HepG2 (cell line): ENCODE data around the gene PSMA7. TPM values are rescaled to one million over a fixed set of nuclear protein-coding genes. Genes with fewer than 3 reads are reported as not detected.

Experiments
- AGO1 ChIP-seq: fragments of 200-400 bp; formaldehyde crosslinking; IDR thresholded peaks from 2 replicates; pipeline ENCODE4 v1.6.1; 2017; ENCODE audit warnings: mild to moderate bottlenecking, low read depth, low read length, moderate library complexity; ENCODE audit not compliant: poor library complexity, severe bottlenecking
- CHCHD3 ChIP-seq: sonication (generic); formaldehyde crosslinking; IDR thresholded peaks from 2 replicates; pipeline ENCODE4 v1.8.0; 2022; ENCODE audit warnings: mild to moderate bottlenecking, missing genetic modification reagents, moderate library complexity
- FOXO1 ChIP-seq: sonication (generic); formaldehyde crosslinking; IDR thresholded peaks from 2 replicates; pipeline ENCODE4 v1.4.0; 2020; ENCODE audit warnings: missing genetic modification reagents
- FOXP4 ChIP-seq: sonication (generic); formaldehyde crosslinking; IDR thresholded peaks from 2 replicates; pipeline ENCODE4 v1.4.0; 2020; ENCODE audit warnings: missing genetic modification reagents
- HOXA5 ChIP-seq: sonication (generic); formaldehyde crosslinking; IDR thresholded peaks from 2 replicates; pipeline ENCODE4 v1.4.0; 2020; ENCODE audit warnings: missing genetic modification reagents
- KDM2A ChIP-seq: sonication (generic); formaldehyde crosslinking; IDR thresholded peaks from 2 replicates; pipeline ENCODE4 v1.4.0; 2020; ENCODE audit warnings: low read depth, missing genetic modification reagents, borderline replicate concordance
- MAFF ChIP-seq: IDR thresholded peaks from 2 replicates; pipeline ENCODE4 v1.6.1; 2011; ENCODE audit warnings: low read depth, low read length, improper control_type of control experiment
- MED8 ChIP-seq: sonication (generic); formaldehyde crosslinking; IDR thresholded peaks from 2 replicates; pipeline ENCODE4 v1.8.1; 2023; ENCODE audit warnings: mild to moderate bottlenecking, missing genetic modification reagents; ENCODE audit not compliant: insufficient replicate concordance
- PREB ChIP-seq: sonication (generic); formaldehyde crosslinking; IDR thresholded peaks from 2 replicates; pipeline ENCODE4 v1.4.0; 2020; ENCODE audit warnings: missing genetic modification reagents
- STAG1 ChIP-seq: sonication (generic); formaldehyde crosslinking; IDR thresholded peaks from 2 replicates; pipeline ENCODE4 v1.4.0; 2020; ENCODE audit warnings: missing genetic modification reagents
- ZBTB34 ChIP-seq: sonication (generic); formaldehyde crosslinking; IDR thresholded peaks from 2 replicates; pipeline ENCODE4 v1.8.0; 2022; ENCODE audit warnings: mild to moderate bottlenecking, missing genetic modification reagents
- ZHX1 ChIP-seq: sonication (generic); formaldehyde crosslinking; IDR thresholded peaks from 2 replicates; pipeline ENCODE4 v1.8.1; 2022; ENCODE audit warnings: low read depth, mild to moderate bottlenecking, missing genetic modification reagents
- ZNF441 ChIP-seq: sonication (generic); formaldehyde crosslinking; IDR thresholded peaks from 2 replicates; pipeline ENCODE4 v1.7.0; 2021; ENCODE audit warnings: missing genetic modification reagents, borderline replicate concordance
- ZNF660 ChIP-seq: sonication (generic); formaldehyde crosslinking; IDR thresholded peaks from 2 replicates; pipeline ENCODE4 v1.5.1; 2020; ENCODE audit warnings: mild to moderate bottlenecking, low read depth, missing genetic modification reagents, borderline replicate concordance
- ZNF674 ChIP-seq: sonication (generic); formaldehyde crosslinking; IDR thresholded peaks from 2 replicates; pipeline ENCODE4 v1.5.0; 2020; ENCODE audit warnings: low read depth, mild to moderate bottlenecking, missing genetic modification reagents
- ZNF772 ChIP-seq: sonication (generic); formaldehyde crosslinking; IDR thresholded peaks from 2 replicates; pipeline ENCODE4 v1.5.0; 2020; ENCODE audit warnings: mild to moderate bottlenecking, missing genetic modification reagents
- polyA plus RNA-seq, 8 experiments: library from polyadenylated mRNA; depleted of rRNA in 3 of 8; stranded (reverse) in 7 of 8; unstranded in 1 of 8; fragments of >200 nt; fragmentation: Illumina TruSeq in 4 of 8; extraction: Trizol in 4 of 8; gene quantifications; 2 replicates each; pipeline versions ENCODE4 v1.2.1 to v1.2.3, GENCODE V29; 2011 to 2016; ENCODE audit warnings: low read depth in 4 of 8, missing spikeins in 1 of 8, mixed read lengths in 1 of 8; ENCODE audit not compliant: insufficient read depth in 1 of 8
- total RNA-seq, 5 experiments: library from RNA; depleted of rRNA; stranded (reverse); fragments of >200 nt; fragmentation: Illumina TruSeq; extraction: Trizol; gene quantifications; 2 replicates each; pipeline ENCODE4 v1.2.3, GENCODE V29; 2016; ENCODE audit warnings: low read depth in 1 of 5
- TF ChIP-seq, protein P1 (sequence below): IDR thresholded peaks from 2 replicates; pipeline ENCODE4 v1.6.1; 2016; ENCODE audit warnings: low read depth, borderline replicate concordance
- TF ChIP-seq, protein P2 (sequence below): sonication (generic); formaldehyde crosslinking; IDR thresholded peaks from 2 replicates; pipeline ENCODE4 v1.4.0; 2020; ENCODE audit warnings: missing genetic modification reagents

The PSMA7 gene
- total and polyA plus RNA-seq, 2 of the 13 experiments (the other 11 are each of a cell fraction or from before 2014, with no cell fraction given), result 531 to 631 TPM

DNA sequence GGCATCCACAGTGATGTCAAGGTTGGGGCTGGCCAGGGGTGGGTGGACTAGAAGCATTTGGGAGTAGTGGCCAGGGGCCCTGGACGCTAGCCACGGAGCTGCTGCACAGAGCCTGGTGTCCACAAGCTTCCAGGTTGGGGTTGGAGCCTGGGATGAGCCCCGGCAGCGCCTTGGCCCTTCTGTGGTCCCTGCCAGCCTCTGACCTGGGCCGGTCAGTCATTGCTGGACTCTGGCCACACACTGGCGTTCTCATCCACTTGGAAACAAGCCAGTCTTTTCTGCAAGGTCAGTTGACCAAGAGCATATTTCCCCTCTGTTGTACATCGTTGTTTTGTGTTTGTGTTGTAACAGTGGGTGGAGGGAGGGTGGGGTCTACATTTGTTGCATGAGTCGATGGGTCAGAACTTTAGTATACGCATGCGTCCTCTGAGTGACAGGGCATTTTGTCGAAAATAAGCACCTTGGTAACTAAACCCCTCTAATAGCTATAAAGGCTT, 8.4 kb downstream of the PSMA7 start (continued):
- TF ChIP-seq STAG1 (peak; percentile 46), FOXP4 (peak; percentile 86), FOXO1 (peak; percentile 59; the same call in 1 of the 2 replicates), MAFF (peak; percentile 63), ZNF772 (CRISPR knock-in tag) (0 out of 2 replicates have a peak, but pooled peaks have one; percentile 70), AGO1 (peak; percentile 85), ZHX1 (CRISPR knock-in tag) (0 out of 2 replicates have a peak, but pooled peaks have one; percentile 66), CHCHD3 (no peak), HOXA5 (CRISPR knock-in tag) (peak; percentile 67; the same call in 1 of the 2 replicates), ZNF660 (CRISPR knock-in tag) (no peak), KDM2A (peak; percentile 91), MED8 (CRISPR knock-in tag) (no peak), PREB (CRISPR knock-in tag) (no peak), ZNF674 (CRISPR knock-in tag) (no peak), ZBTB34 (CRISPR knock-in tag) (no peak), ZNF441 (CRISPR knock-in tag) (0 out of 2 replicates have a peak, but pooled peaks have one; percentile 34)
- TF ChIP-seq, protein P1, sequence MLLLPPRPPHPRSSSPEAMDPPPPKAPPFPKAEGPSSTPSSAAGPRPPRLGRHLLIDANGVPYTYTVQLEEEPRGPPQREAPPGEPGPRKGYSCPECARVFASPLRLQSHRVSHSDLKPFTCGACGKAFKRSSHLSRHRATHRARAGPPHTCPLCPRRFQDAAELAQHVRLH, result no peak
- TF ChIP-seq, protein P2, sequence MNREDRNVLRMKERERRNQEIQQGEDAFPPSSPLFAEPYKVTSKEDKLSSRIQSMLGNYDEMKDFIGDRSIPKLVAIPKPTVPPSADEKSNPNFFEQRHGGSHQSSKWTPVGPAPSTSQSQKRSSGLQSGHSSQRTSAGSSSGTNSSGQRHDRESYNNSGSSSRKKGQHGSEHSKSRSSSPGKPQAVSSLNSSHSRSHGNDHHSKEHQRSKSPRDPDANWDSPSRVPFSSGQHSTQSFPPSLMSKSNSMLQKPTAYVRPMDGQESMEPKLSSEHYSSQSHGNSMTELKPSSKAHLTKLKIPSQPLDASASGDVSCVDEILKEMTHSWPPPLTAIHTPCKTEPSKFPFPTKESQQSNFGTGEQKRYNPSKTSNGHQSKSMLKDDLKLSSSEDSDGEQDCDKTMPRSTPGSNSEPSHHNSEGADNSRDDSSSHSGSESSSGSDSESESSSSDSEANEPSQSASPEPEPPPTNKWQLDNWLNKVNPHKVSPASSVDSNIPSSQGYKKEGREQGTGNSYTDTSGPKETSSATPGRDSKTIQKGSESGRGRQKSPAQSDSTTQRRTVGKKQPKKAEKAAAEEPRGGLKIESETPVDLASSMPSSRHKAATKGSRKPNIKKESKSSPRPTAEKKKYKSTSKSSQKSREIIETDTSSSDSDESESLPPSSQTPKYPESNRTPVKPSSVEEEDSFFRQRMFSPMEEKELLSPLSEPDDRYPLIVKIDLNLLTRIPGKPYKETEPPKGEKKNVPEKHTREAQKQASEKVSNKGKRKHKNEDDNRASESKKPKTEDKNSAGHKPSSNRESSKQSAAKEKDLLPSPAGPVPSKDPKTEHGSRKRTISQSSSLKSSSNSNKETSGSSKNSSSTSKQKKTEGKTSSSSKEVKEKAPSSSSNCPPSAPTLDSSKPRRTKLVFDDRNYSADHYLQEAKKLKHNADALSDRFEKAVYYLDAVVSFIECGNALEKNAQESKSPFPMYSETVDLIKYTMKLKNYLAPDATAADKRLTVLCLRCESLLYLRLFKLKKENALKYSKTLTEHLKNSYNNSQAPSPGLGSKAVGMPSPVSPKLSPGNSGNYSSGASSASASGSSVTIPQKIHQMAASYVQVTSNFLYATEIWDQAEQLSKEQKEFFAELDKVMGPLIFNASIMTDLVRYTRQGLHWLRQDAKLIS (CRISPR knock-in tag), result no peak
